ENCODE data around the gene B4GALT6.

GRCh38 chr18:31702449-31702848, 18.1 kb upstream of the B4GALT6 start:
- no peak for TF ChIP-seq CTCF (IDR thresholded peaks at IDR 0.05)
- TF ChIP-seq EP300 (IDR thresholded peaks at IDR 0.05; ENCODE audit: low read depth) = no peak

All from transverse colon (tissue), 3 donors.